Measurements from ENCODE around the gene KLRB1.

Gene KLRB1

GRCh38 chr12:9632766-9633165 lies 25.1 kb upstream of the KLRB1 start:
- H3K4me2 ChIP-seq (ENCODE audit: insufficient read depth, low read length, poor library complexity, severe bottlenecking): no peak overlapping the region
- no peaks in the 10 kb centered on the region for H3K27me3 ChIP-seq (ENCODE audit: control insufficient read depth in 3 of 3, insufficient read depth in 3 of 3, low read depth in 1 of 3, low read length in 3 of 3)
- H3K79me1 ChIP-seq (ENCODE audit: low read depth, low read length): no peaks in the 10 kb centered on the region
- peaks cover 3 to 13% of the 10 kb centered on the region in 2 donors for H3K9me3 ChIP-seq (replicated peaks in 1 of 2; ENCODE audit: control insufficient read depth in 2 of 2, insufficient read depth in 1 of 2, low read depth in 1 of 2, low read length in 2 of 2)
- H2BK12ac ChIP-seq (ENCODE audit: low read length): no peak overlapping the region
- no peak overlapping the region for H3K23ac ChIP-seq (ENCODE audit: low read depth, low read length, poor library complexity)
- H3K4me1 ChIP-seq (ENCODE audit: control insufficient read depth in 2 of 2, insufficient read depth in 1 of 2, low read depth in 1 of 2, low read length in 2 of 2): no peaks in the 10 kb centered on the region
- WGBS, 2 donors (ENCODE audit: extremely low coverage in 2 of 2, insufficient read length in 2 of 2, insufficient replicate concordance in 1 of 2): no CpG with 5 or more reads among the region's 13 CpGs
- H3K36me3 ChIP-seq (replicated peaks in 1 of 2; ENCODE audit: control insufficient read depth in 2 of 2, insufficient read depth in 2 of 2, low read length in 2 of 2): no peaks in the 10 kb centered on the region
- no peak overlapping the region for H3K4me3 ChIP-seq (ENCODE audit: low read length in 2 of 2)
- no peak overlapping the region for H2AK5ac ChIP-seq (ENCODE audit: low read depth, low read length)
- H3K4ac ChIP-seq (ENCODE audit: low read length): no peak overlapping the region
- no peak overlapping the region for H3K9ac ChIP-seq (ENCODE audit: low read depth, low read length, poor library complexity)
- H2BK5ac ChIP-seq (ENCODE audit: low read length): no peak overlapping the region
- H2BK120ac ChIP-seq (ENCODE audit: low read depth, low read length): no peak overlapping the region
- H3K27ac ChIP-seq (replicated peaks; ENCODE audit: low read length): no peak overlapping the region
- no peak overlapping the region for H2AFZ ChIP-seq (ENCODE audit: low read length)
- no peak overlapping the region for H4K8ac ChIP-seq (ENCODE audit: low read depth, low read length)
- no peak overlapping the region for H3K14ac ChIP-seq (ENCODE audit: low read length)
- DNase-seq (ENCODE audit: low spot score): no peak
- H2BK15ac ChIP-seq (ENCODE audit: low read length): no peak overlapping the region
- no peak overlapping the region for H4K91ac ChIP-seq (ENCODE audit: low read depth, low read length, poor library complexity)
- no peak overlapping the region for H3K18ac ChIP-seq (ENCODE audit: low read length)

- no peak overlapping the region for H2BK5ac ChIP-seq (ENCODE audit: low read length)
These were observed 19.1 kb upstream of the KLRB1 start for GRCh38 chr12:9626821-9627220.

GRCh38 chr12:9626291-9626690 lies 18.6 kb upstream of the KLRB1 start:
- Histone ChIP-seq H3K4me3 (ENCODE audit: low read length in 2 of 2) (no peak overlapping the region), H3K4me2 (ENCODE audit: insufficient read depth, low read length, poor library complexity, severe bottlenecking) (no peak overlapping the region), H3K14ac (ENCODE audit: low read length) (no peak overlapping the region), H4K91ac (ENCODE audit: low read depth, low read length, poor library complexity) (no peak overlapping the region), H3K9ac (ENCODE audit: low read depth, low read length, poor library complexity) (no peak overlapping the region), H2BK12ac (ENCODE audit: low read length) (no peak overlapping the region), H2AFZ (ENCODE audit: low read length) (no peak overlapping the region), H4K8ac (ENCODE audit: low read depth, low read length) (no peak overlapping the region), H3K4me1 (ENCODE audit: control insufficient read depth in 2 of 2, insufficient read depth in 1 of 2, low read depth in 1 of 2, low read length in 2 of 2) (no peaks in the 10 kb centered on the region), H3K27ac (replicated peaks; ENCODE audit: low read length) (no peak overlapping the region), H2BK120ac (ENCODE audit: low read depth, low read length) (no peak overlapping the region), H3K27me3 (ENCODE audit: control insufficient read depth in 3 of 3, insufficient read depth in 3 of 3, low read depth in 1 of 3, low read length in 3 of 3) (no peaks in the 10 kb centered on the region), H3K79me1 (ENCODE audit: low read depth, low read length) (no peaks in the 10 kb centered on the region), H3K23ac (ENCODE audit: low read depth, low read length, poor library complexity) (no peak overlapping the region), H3K36me3 (replicated peaks in 1 of 2; ENCODE audit: control insufficient read depth in 2 of 2, insufficient read depth in 2 of 2, low read length in 2 of 2) (no peaks in the 10 kb centered on the region), H3K18ac (ENCODE audit: low read length) (no peak overlapping the region), H3K9me3 (replicated peaks in 1 of 2; ENCODE audit: control insufficient read depth in 2 of 2, insufficient read depth in 1 of 2, low read depth in 1 of 2, low read length in 2 of 2) (no peaks in the 10 kb centered on the region), H2BK15ac (ENCODE audit: low read length) (no peak overlapping the region), H2BK5ac (ENCODE audit: low read length) (no peak overlapping the region), H2AK5ac (ENCODE audit: low read depth, low read length) (no peak overlapping the region), H3K4ac (ENCODE audit: low read length) (no peak overlapping the region)
- DNase-seq (ENCODE audit: low spot score): no peak

More at GRCh38 chr12:9626821-9627220, 19.1 kb upstream of the KLRB1 start:
- Histone ChIP-seq H3K4me1 (ENCODE audit: control insufficient read depth in 2 of 2, insufficient read depth in 1 of 2, low read depth in 1 of 2, low read length in 2 of 2) (no peaks in the 10 kb centered on the region), H3K79me1 (ENCODE audit: low read depth, low read length) (no peaks in the 10 kb centered on the region), H3K4me2 (ENCODE audit: insufficient read depth, low read length, poor library complexity, severe bottlenecking) (no peak overlapping the region), H3K27ac (replicated peaks; ENCODE audit: low read length) (no peak overlapping the region), H3K23ac (ENCODE audit: low read depth, low read length, poor library complexity) (no peak overlapping the region), H2AK5ac (ENCODE audit: low read depth, low read length) (no peak overlapping the region), H3K4ac (ENCODE audit: low read length) (no peak overlapping the region), H2BK120ac (ENCODE audit: low read depth, low read length) (no peak overlapping the region), H3K9ac (ENCODE audit: low read depth, low read length, poor library complexity) (no peak overlapping the region), H3K36me3 (replicated peaks in 1 of 2; ENCODE audit: control insufficient read depth in 2 of 2, insufficient read depth in 2 of 2, low read length in 2 of 2) (no peaks in the 10 kb centered on the region), H3K4me3 (ENCODE audit: low read length in 2 of 2) (no peak overlapping the region), H3K9me3 (replicated peaks in 1 of 2; ENCODE audit: control insufficient read depth in 2 of 2, insufficient read depth in 1 of 2, low read depth in 1 of 2, low read length in 2 of 2) (no peaks in the 10 kb centered on the region), H3K18ac (ENCODE audit: low read length) (no peak overlapping the region), H4K91ac (ENCODE audit: low read depth, low read length, poor library complexity) (no peak overlapping the region), H2BK12ac (ENCODE audit: low read length) (no peak overlapping the region), H3K27me3 (ENCODE audit: control insufficient read depth in 3 of 3, insufficient read depth in 3 of 3, low read depth in 1 of 3, low read length in 3 of 3) (no peaks in the 10 kb centered on the region), H2BK15ac (ENCODE audit: low read length) (no peak overlapping the region), H4K8ac (ENCODE audit: low read depth, low read length) (no peak overlapping the region), H2AFZ (ENCODE audit: low read length) (no peak overlapping the region), H3K14ac (ENCODE audit: low read length) (no peak overlapping the region)
- WGBS, 2 donors (ENCODE audit: extremely low coverage in 2 of 2, insufficient read length in 2 of 2, insufficient replicate concordance in 1 of 2): no CpG with 5 or more reads among the region's 2 CpGs
- DNase-seq (ENCODE audit: low spot score): no peak

- Histone ChIP-seq H2AK5ac (ENCODE audit: low read depth, low read length) (no peak overlapping the region), H3K4me3 (ENCODE audit: low read length in 2 of 2) (no peak overlapping the region), H4K8ac (ENCODE audit: low read depth, low read length) (no peak overlapping the region), H3K23ac (ENCODE audit: low read depth, low read length, poor library complexity) (no peak overlapping the region), H3K79me1 (ENCODE audit: low read depth, low read length) (no peaks in the 10 kb centered on the region), H2BK12ac (ENCODE audit: low read length) (no peak overlapping the region), H2BK5ac (ENCODE audit: low read length) (no peak overlapping the region), H4K91ac (ENCODE audit: low read depth, low read length, poor library complexity) (no peak overlapping the region), H2BK120ac (ENCODE audit: low read depth, low read length) (no peak overlapping the region), H3K18ac (ENCODE audit: low read length) (no peak overlapping the region), H3K27ac (replicated peaks; ENCODE audit: low read length) (no peak overlapping the region), H3K27me3 (ENCODE audit: control insufficient read depth in 3 of 3, insufficient read depth in 3 of 3, low read depth in 1 of 3, low read length in 3 of 3) (no peaks in the 10 kb centered on the region), H3K4me1 (ENCODE audit: control insufficient read depth in 2 of 2, insufficient read depth in 1 of 2, low read depth in 1 of 2, low read length in 2 of 2) (no peaks in the 10 kb centered on the region), H2AFZ (ENCODE audit: low read length) (no peak overlapping the region), H3K4me2 (ENCODE audit: insufficient read depth, low read length, poor library complexity, severe bottlenecking) (no peak overlapping the region), H3K14ac (ENCODE audit: low read length) (no peak overlapping the region), H3K4ac (ENCODE audit: low read length) (no peak overlapping the region), H3K36me3 (replicated peaks in 1 of 2; ENCODE audit: control insufficient read depth in 2 of 2, insufficient read depth in 2 of 2, low read length in 2 of 2) (no peaks in the 10 kb centered on the region), H3K9me3 (replicated peaks in 1 of 2; ENCODE audit: control insufficient read depth in 2 of 2, insufficient read depth in 1 of 2, low read depth in 1 of 2, low read length in 2 of 2) (no peaks in the 10 kb centered on the region), H3K9ac (ENCODE audit: low read depth, low read length, poor library complexity) (no peak overlapping the region), H2BK15ac (ENCODE audit: low read length) (no peak overlapping the region)
- no peak for DNase-seq (ENCODE audit: low spot score)
- no CpG with 5 or more reads among the region's 3 CpGs for WGBS, 2 donors (ENCODE audit: extremely low coverage in 2 of 2, insufficient read length in 2 of 2, insufficient replicate concordance in 1 of 2)
These were observed 17.3 kb upstream of the KLRB1 start for GRCh38 chr12:9625019-9625418.

Data from neuronal stem cell (in vitro differentiated cells).